ENCODE data around the gene UBAC1.
"Not testable (repeated sequence)": the region's sequence is repeated elsewhere in the genome, so short reads cannot be mapped to it uniquely, and the experiment has no call there.

UBAC1 gene

GRCh38 chr9:135893104-135893503, 68.1 kb downstream of the UBAC1 start:
- DNase-seq, result no peak

- not testable (repeated sequence) for DNase-seq
These were observed 68.8 kb downstream of the UBAC1 start for GRCh38 chr9:135892327-135892726.

- DNase-seq, result no peak
These were observed 70.0 kb downstream of the UBAC1 start for GRCh38 chr9:135891027-135891631.

- DNase-seq, result no peak
These were observed 70.8 kb downstream of the UBAC1 start for GRCh38 chr9:135890190-135891026.

GRCh38 chr9:135889564-135890189, 71.5 kb downstream of the UBAC1 start:
- DNase-seq, result no peak

- peak; percentile 81 for DNase-seq
These were observed 72.3 kb downstream of the UBAC1 start for GRCh38 chr9:135888766-135889394.

GRCh38 chr9:135888126-135888765, 72.9 kb downstream of the UBAC1 start:
- DNase-seq, result no peak

- DNase-seq, result no peak
These were observed 73.6 kb downstream of the UBAC1 start for GRCh38 chr9:135887585-135888050.

- no peak for DNase-seq
These were observed 74.1 kb downstream of the UBAC1 start for GRCh38 chr9:135887021-135887507.

GRCh38 chr9:135886147-135886981, 74.8 kb downstream of the UBAC1 start:
- DNase-seq, result no peak

- no peak for DNase-seq
These were observed 75.9 kb downstream of the UBAC1 start for GRCh38 chr9:135885100-135885853.

- no peak for DNase-seq
These were observed 76.7 kb downstream of the UBAC1 start for GRCh38 chr9:135884328-135885035.

GRCh38 chr9:135883410-135884089, 77.6 kb downstream of the UBAC1 start:
- DNase-seq, result no peak
